ENCODE measurements around the gene PSMG4.

The PSMG4 gene

DNA sequence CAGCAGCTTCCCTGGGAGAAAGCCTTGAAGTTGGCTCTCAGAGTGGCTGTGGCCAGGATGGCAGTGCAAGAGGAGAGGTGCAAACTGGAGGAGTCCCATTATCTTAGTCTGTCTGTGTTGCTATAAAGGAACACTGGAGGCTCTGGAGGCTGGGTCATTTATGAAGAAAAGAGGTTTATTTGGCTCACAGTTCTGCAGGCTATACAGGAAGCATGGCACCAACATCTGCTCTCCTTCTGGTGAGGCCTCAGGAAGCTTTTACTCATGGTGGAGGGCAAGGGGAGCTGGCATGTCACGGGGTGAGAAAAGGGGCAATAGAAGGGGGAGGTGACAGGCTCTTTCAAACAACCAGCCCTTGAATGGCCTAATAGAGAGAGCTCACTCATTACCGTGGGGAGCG lies 47.1 kb downstream of the PSMG4 start:
- H3K4me3 ChIP-seq (ENCODE audit: low read depth, low read length): no peak overlapping the region

DNA sequence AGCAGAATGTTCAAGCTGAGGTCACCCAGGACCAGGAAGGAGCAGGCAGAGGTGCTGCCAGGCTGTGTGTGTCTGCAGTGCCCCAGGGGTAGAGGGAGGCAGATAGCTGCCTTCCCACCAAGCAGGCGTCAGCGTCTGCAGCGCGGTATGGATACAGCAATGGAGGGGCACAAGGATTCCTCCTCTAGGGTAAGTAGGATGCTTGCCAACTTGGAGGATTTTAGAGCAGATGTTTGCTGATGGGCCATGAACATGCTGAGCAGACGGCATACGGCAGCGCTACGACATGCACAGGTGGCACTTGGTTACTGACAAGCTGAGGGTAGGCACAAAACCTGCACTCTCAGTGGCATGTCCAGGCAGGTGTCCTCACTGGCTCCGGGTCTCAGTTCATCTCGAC lies 48.1 kb downstream of the PSMG4 start:
- H3K4me3 ChIP-seq (ENCODE audit: low read depth, low read length): no peak overlapping the region

- H3K4me3 ChIP-seq (ENCODE audit: low read depth, low read length): no peak overlapping the region
Observed at GRCh38 chr6:3307436-3307835, 48.7 kb downstream of the PSMG4 start.

DNA sequence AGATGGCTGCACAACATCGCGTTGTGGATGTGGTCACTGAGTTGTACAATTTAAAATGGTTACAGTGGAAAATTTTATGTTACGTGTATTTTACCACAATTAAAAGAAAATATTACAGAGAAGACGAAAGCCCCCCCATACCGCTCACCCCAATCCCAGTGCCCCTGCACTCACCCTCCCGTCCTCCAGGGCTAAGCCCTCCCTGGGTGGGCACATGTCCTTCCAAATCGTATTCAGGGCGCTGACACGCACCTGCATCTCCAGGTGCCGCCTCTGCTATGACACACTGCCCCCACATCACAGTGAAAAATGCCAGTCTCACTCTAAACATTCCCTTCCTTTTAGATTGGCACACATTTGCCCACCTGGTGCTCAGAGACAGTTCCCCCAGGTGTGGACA lies 49.4 kb downstream of the PSMG4 start:
- H3K4me3 ChIP-seq (ENCODE audit: low read depth, low read length): no peak overlapping the region

- no peak overlapping the region for H3K4me3 ChIP-seq (ENCODE audit: low read depth, low read length)
Observed at GRCh38 chr6:3309391-3310050, 50.8 kb downstream of the PSMG4 start.

- no peak overlapping the region for H3K4me3 ChIP-seq (ENCODE audit: low read depth, low read length)
Observed at GRCh38 chr6:3310051-3310448, 51.3 kb downstream of the PSMG4 start.

GRCh38 chr6:3310703-3311102 lies 52.0 kb downstream of the PSMG4 start:
- H3K4me3 ChIP-seq (ENCODE audit: low read depth, low read length): no peak overlapping the region

- H3K4me3 ChIP-seq (ENCODE audit: low read depth, low read length): no peak overlapping the region
Observed at GRCh38 chr6:3311826-3312225, 53.1 kb downstream of the PSMG4 start.

GRCh38 chr6:3312604-3313231 lies 54.0 kb downstream of the PSMG4 start:
- H3K4me3 ChIP-seq (ENCODE audit: low read depth, low read length): no peak overlapping the region

DNA sequence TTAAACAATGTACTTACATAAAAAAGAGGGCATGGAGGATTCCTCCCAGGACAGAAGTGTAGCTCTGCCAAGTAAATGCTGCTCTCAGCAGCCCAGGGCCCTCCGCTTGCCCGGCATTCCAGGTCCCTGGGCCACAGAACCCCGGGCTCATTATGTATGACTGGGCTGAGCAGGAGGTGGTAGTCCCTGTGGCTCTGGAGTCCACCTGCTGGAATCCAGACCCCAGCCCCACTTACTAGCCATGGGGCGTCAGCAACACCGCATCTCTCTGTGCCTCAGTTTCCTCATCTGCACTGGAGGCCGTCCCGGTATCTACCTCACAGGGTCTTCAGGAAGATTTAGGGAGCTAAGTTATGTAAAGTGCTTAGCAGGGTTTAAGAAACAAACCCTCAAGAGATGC lies 55.4 kb downstream of the PSMG4 start:
- no peak overlapping the region for H3K4me3 ChIP-seq (ENCODE audit: low read depth, low read length)

- H3K4me3 ChIP-seq (ENCODE audit: low read depth, low read length): no peak overlapping the region
Observed at GRCh38 chr6:3314621-3315467, 56.1 kb downstream of the PSMG4 start.

DNA sequence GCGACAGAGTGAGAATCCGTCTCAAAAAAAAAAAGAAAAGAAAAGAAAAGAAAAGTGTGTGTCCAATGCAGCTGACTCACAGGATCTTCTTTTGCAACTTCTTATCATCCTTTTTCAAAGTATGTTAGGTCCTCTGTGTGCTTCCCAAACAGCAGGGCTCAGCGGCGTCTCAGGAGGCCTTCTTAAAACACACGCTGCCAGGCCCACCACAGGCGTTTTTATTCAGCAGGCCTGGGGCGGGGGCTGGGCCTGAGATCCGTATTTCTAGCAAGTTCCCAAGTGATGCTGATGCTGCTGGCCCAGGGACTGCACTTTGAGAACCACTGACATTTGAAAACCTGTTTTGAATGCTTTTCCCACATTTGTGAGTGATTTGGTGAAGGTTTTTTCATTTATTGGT lies 57.1 kb downstream of the PSMG4 start:
- H3K4me3 ChIP-seq (ENCODE audit: low read depth, low read length): no peak overlapping the region

DNA sequence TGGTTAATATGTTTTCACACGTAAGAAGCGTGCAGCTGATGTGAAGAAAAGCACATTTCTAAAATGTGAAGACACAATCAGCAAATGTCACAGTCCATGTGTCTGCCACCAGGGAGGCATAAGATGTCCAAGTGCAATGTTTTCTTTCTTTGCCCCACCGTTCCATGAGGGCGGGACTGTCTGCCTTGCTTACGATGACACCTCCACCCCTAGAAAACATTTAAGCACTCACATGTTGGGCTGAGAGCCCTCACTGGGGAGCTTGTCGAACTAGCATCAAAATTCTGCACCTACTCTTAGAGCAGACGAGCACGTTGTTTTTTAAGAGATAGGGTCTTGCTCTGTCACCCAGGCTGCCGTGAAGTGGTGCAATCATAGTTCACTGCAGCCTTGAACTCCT lies 57.6 kb downstream of the PSMG4 start:
- no peak overlapping the region for H3K4me3 ChIP-seq (ENCODE audit: low read depth, low read length)

DNA sequence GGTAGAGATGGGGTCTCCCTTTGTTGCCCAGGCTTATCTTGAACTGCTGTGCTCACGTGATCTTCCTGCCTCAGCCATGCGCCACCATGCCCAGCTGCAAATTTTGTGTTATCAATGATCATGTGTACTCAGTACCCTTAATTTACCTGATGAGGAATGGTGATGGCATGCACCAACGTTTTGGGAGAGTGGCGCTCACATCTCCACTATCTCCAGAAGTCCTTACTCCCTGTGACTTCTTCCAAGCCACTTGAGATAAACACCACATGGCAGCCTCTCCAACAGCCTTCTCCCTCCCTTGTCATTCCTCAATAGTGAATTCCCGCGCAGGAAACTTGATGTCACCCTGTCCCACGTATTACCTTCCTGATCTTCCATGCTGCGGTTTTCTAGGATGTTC lies 58.1 kb downstream of the PSMG4 start:
- no peak overlapping the region for H3K4me3 ChIP-seq (ENCODE audit: low read depth, low read length)

Measured in iPS-11a (cell line).